GM21390 (cell line): ENCODE measurements around the gene RFX6.
"Not testable (repeated sequence)": the region's sequence is repeated elsewhere in the genome, so short reads cannot be mapped to it uniquely, and the experiment has no call there.

Source experiments
- ATAC-seq: cut with Tn5 transposase; IDR thresholded peaks from one replicate; pipeline ENCODE4 v1.9.1; 2021; ENCODE audit not compliant: unreplicated experiment

The RFX6 gene, protein sequence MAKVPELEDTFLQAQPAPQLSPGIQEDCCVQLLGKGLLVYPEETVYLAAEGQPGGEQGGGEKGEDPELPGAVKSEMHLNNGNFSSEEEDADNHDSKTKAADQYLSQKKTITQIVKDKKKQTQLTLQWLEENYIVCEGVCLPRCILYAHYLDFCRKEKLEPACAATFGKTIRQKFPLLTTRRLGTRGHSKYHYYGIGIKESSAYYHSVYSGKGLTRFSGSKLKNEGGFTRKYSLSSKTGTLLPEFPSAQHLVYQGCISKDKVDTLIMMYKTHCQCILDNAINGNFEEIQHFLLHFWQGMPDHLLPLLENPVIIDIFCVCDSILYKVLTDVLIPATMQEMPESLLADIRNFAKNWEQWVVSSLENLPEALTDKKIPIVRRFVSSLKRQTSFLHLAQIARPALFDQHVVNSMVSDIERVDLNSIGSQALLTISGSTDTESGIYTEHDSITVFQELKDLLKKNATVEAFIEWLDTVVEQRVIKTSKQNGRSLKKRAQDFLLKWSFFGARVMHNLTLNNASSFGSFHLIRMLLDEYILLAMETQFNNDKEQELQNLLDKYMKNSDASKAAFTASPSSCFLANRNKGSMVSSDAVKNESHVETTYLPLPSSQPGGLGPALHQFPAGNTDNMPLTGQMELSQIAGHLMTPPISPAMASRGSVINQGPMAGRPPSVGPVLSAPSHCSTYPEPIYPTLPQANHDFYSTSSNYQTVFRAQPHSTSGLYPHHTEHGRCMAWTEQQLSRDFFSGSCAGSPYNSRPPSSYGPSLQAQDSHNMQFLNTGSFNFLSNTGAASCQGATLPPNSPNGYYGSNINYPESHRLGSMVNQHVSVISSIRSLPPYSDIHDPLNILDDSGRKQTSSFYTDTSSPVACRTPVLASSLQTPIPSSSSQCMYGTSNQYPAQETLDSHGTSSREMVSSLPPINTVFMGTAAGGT

DNA sequence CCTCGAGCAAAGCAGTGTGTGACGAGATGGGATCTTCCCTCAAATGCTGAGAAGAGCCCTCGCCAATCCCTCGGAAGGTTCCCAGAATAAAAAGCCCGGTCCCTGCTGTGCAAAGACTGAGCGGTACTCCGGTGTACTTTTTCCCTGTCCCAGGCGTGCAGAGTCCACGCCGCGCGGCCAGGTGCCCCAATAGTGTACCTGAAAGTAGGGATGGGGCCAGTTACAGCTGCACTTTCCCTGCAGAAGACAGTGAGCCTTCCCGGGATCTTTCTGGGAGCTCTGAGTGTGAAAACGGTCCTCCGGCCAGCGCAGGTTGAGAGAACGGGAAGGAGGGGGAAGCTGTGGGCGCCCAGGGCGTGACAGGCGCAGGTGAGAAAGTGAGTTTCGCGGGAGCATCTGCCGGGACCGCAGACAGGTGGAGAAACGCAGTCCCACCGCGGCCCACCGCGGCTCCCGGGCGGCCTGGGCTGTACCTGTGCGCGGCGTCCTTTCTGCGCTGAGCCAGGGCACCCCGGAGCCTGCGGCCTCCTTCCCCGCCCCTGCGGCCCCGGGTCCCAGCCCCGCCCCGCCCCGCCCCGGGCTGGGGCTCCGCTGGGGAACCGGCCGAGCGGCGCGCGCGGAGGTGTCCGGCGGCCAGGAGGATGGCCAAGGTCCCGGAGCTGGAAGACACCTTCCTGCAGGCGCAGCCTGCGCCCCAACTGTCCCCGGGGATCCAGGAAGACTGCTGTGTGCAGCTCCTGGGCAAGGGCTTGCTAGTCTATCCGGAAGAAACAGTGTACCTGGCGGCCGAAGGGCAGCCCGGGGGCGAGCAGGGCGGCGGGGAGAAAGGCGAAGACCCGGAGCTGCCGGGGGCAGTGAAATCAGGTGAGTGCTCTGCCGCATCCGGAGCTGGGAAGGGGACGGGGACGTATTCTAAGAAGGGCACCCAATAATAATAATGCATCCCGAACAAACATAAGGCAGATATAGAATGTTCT, at the start of gene RFX6:
Gene RFX6 (plus strand): TSS at position 608 of the 977 bp plus-strand sequence. CDS start 34 bp downstream, at position 642.
- ATAC-seq: no peak

DNA sequence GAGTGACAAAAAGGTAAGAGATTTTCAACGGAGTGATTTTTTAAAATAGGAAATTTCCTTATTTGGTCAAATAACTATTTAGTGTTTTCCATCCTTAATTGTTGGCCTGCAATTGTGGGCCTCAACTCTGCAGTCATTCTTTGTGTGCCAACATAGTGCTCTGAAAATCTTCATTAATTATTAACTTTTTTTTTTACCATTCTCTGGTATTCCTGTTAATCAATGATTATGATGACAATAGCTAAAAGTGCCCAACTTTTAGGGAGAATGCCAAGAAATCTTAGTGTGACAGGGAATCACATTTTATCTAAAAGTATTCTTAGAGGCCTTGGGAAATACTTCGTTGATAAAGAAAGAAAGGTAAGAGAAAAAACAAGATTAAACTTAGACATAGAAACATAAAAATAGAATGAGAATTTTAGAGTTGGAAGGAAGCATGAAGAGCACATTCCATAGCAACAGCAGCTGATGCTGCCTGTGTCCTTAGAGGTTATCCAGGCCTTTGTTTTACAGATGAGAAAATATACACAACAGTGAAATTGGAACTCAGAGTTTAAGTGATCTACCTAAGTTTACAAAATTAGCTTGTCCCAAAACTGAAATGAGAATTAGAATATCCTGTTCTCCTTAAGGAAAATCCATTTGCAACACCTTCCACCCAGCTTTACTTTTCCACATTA, 49.3 kb upstream of the RFX6 start:
- no peak for ATAC-seq

DNA sequence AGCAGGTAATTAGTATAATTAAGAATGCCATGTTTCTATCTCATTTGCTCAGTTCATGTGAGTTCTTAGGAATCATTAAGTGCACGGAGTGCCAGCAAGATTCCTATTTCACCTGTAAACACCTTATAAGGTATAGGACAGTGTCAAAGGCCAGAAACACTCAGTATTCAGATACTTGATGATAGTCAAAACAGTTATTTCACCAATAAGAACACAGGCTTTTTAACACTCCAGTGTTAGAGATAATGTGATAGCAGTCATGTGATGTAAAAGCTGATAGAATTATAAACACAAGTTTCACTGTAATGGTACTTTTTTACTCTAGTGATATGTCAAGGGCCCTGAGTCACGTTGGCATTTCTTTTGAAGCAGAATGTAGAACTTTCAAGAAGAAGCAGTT, 48.1 kb upstream of the RFX6 start, which contains the start of gene GPRC6A:
Gene GPRC6A (minus strand): TSS at position 101 of the 400 bp plus-strand sequence. CDS start 70 bp downstream, at position 31.
- ATAC-seq: no peak

DNA sequence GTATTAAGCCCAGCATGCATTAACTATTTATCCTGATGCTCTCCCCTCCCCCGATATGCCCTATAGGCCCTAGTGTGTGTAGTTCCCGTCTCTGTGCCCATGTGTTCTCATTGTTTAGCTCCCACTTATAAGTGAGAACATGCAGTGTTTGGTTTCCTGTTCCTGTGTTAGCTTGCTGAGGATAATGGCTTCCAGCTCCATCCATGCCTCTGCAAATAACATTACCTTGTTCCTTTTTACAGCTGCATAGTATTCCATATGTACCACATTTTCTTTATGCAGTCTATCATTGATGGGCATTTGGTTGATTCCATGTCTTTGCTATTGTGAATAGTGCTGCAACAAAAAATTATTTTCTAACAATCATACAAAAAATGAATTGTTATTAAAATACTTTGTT, 42.5 kb upstream of the RFX6 start:
- not testable (repeated sequence) for ATAC-seq

DNA sequence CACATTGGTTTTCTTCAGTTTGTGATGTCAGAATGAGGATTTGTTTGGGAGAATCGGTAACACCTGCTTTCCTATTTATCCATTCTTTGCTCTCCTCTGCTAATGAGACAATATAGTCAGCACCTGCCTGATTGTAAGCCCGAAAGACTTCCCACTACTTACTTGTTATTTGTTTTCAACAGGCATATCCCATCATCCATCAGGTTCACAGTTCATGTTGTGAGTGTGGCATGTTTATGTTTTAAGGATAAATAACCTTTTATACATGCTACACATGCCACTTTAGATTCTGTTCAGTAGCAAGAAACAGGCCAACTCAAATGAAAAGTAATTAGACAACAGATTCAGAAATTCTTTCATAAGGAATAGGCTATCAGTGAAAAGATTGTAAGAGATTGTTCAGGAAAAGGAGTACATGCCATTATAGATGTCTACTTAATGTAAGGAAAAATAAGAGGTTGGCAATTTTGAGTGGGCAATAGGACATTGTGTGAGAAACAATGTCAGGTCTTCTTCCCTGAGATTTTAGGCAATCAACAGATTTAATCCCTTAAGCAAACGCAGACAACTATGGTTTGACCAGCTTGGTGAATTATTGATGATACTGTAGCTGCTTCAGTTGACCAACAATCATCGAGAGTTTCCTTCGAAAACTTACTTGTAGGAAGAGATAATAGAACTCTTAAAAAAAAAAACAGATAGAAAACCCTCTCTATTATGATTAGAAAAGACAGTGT, 40.3 kb upstream of the RFX6 start:
- ATAC-seq: no peak

DNA sequence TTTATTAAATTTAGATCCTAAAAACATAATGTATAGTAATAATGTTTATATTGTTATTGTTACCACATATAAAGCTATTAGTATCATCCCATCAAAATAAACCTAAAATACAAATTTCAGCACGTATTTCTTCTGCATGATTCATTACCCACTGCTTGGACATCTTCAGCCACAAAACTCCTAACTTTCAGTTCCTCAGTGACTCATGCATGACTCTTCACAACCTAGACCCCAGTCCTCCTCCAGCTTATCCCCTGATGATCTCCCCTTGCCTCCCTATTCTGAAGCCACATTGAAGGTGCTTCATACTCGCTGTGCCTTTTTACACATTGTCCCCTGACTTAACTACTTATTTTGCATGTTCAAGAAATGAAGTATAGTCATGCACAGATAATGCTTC, 37.0 kb upstream of the RFX6 start:
- ATAC-seq: no peak

DNA sequence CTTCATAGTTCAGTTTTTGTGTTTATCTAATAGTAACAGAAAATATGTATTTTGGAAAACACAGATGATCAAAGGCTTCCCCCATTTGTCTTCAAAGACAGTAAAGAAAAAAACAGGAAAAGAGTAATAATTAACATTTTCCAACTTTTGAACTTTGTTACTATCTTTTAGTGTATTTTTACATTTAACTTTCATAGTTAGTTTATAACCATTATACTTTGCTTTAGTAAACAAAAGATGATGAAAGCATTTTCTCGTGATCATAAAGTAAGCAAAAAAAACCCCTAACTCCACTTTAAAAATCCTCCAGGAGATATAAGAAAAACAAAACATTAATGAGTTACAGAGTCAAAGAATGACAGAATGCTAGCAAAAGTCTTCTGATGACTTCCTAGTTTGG, 34.6 kb upstream of the RFX6 start:
- no peak for ATAC-seq

DNA sequence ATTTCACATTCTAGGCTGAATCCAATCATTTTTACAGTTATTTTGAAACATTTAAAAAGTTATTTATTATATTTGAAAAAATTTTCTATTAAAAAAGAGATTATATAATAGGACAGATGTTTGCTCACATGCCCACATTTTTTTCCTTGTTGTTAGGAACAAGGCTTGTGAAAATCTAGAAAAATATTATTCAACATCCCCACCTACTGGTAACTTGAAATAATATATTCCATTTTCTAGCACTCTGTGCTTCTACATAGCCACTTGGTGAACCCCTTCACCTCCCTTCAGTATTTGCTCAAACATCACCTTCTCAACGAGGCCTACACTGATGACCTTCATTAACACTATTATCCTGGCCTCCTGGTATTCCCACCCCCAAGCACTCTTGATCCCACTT, 29.8 kb upstream of the RFX6 start:
- ATAC-seq: no peak

DNA sequence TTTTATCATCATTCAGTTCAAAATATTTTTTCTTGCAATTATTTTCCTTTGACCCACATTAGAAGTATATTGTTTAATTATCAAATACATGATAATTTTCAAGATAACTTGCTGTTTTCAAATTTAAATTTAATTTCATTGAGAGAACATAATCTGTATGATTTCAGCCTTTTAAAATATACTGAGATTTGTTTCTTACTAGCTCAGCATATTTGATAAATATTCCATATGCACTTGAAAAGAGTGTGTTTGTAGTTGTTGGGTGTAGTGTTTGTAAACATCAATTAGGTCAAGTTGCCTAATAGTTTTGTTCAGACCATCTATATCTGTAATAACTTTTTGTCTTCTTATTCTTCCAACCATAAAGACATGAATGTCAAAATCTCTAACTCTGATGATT, 19.0 kb upstream of the RFX6 start:
- ATAC-seq: no peak

DNA sequence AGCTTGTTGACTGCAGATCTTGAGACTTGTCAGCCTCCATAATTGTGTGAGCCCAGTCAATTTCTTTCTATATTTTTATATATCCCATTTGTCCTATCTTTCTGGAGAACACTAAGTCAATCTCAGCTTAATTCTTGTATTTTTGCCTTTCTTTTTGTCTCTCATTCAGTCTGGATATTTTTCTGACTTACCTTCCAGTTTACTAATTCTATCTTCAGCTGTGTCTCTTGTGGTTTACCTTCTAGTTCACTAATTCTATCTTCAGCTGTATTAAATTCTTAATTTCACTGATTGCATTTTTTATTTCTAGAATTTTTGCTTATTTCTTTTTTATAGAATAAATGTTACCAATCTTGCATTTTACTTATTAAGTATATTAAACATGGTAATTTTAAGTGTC, 17.8 kb upstream of the RFX6 start:
- no peak for ATAC-seq

DNA sequence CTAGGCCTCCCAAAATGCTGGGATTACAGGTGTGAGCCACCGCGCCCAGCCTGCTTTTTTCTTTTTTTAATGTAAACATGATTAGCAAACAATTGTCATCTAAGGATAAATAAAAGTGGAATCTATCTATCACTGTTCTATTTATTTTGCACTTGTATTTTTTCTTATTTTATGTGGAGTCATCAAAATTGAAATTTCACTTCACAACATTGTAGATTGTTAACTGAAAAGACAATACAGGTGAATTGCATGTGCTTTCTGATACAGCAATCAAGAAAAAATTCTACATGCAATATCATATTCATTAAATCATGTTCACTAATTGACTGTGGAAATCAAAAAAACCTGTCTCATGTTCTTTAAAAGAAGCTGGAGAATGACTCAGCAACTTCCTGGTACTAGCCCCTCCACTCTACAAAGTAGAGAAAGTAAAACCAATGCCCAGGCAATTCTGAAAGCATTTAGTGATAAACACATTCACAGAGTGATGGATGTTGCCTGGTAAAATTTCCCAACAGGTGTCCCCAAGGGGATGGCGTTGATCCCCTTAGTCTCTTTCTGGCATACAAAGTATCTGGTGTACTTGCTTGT, 10.7 kb upstream of the RFX6 start:
- peak; percentile 83 for ATAC-seq

DNA sequence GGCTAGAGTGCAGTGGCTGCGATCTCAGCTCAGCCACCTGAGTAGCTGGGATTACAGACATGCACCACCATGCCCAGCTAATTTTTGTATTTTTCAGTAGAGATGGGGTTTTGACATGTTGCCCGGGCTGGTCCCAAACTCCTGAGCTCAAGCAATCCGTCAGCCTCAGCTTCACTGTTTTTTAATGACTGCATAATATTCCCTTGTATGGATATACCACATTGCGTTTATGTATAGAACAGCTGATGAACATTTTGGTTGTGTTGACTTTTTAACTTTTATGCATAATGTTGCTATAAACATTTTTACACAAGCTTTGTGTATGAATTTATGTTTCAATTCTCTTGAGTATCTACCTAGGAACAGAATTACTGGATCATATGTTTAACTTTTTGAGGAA, 4.3 kb upstream of the RFX6 start:
- ATAC-seq: no peak

DNA sequence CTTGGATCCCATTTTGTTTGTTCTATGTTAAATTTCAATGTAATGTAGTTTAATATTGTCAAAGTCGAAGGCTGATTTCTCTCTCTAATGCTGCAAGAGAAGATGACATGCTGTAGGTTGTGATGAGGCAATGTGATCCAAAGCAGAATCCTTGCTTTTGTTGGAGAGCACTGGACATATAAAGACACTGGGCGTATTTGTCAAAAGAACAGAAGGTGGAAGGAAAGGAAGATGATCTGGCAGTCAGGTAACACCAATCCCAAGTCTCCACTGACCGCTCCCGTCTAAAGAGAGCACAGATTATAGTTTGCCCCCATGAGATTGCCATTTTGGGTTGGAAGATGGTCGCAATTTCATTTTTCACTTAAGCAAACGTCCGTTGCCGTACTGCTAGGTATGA, 935 bp upstream of the RFX6 start:
- ATAC-seq: no peak

DNA sequence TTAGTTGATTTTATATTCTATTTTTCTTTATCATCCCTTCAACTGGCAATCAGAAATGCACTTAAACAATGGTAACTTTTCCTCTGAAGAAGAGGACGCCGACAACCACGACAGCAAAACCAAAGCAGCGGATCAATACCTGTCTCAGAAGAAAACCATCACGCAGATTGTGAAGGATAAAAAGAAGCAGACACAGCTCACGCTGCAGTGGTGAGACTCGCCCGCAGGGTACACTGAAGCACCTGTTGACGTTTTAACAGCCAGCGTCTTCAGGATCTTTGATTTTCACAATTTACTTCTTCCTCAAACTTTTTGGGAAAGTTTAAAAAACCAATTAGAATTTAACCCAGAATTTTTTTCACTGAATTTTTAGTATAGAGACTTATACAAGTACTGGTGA, 701 bp downstream of the RFX6 start:
- no peak for ATAC-seq

DNA sequence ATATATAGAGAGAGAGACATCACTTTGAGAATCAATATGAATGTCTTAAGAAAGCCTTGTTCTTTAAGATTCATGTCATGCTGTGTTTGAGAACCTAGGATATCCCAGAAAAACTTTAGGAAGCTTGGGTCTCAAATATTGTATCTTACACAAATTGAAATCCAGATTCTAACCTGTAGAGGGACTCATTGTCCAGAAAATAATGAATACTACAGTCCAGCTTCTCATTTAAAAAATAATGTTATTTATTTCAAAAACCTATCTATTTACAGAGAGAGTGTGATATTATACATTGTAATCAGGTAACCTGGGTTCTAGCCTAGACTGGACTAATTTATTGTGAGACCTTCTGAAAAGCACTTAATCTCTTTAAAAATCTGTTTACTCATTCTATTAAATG, 4.2 kb downstream of the RFX6 start:
- ATAC-seq: no peak

DNA sequence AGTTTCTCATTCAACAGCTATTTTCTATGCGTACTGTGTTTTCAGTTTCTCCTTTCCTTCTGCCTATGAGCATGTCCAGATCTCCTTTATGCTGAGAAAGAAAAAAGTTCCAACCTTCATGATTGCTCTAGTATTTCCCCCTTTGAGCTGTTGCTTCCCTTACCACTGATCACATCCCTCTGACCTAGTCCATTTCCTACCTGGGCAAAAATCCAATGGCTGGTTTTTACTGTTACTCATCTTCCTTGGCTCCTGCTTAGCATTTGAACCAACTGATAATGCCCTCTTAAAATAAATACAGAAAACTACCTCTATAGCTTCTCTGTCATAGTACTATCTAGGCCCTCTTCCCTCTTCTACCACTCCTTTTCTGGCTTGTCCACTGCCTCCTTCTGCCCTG, 6.0 kb downstream of the RFX6 start:
- ATAC-seq: no peak

DNA sequence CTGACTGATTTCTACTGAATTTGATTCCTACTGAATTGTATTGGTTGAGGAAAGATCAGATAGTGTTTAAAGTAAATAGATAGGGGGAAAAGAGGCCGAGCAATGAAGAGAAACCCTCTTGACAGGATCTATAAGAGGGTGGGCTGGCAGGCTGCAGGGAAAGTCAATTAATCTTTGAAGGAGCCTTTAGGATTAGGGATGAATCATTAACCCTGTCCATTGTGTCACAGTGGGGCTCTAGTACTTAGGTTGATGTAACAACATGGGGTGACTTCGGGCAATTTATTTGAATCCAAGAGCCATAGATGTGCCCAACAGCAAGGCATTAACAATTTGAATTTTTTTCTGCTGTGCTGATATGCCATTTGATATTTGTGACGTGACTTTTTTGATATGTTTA, 7.5 kb downstream of the RFX6 start:
- no peak for ATAC-seq

DNA sequence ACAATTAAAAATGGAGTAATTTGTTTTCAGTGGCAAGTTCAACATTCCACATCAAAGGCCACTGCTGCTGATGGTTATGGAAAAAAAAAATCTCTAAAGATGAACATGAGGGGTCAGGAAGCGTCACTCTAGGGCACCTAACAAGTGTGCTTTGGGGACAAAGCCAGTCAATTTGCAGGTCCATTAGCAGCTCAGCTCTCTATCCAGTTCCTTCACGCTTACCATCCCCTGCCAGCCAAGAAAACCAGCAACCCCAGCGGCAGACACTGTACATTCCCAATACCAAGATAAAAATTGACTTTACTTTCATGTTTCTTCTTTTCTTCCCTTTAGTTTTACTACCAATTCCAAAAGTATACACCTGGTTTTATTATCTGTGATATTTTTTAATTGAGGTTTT, 10.1 kb downstream of the RFX6 start:
- no peak for ATAC-seq

DNA sequence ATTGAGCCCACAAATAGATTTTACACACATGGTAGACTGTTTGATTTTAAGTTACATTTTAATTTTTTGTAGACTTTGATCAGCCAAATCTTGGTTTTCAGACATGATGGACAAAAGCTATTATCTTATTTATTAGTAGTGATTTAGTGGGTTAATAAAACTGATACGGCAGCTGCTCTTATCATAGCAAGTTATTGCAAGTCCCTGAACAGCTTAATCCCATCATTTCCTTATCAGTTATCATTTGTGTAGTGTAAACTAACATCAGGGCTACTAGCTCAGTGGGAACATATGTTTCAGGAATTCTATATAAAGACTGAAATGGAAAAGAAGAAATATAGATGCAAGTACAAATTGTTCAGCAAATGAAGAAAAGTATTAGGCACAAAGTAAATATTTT, 10.9 kb downstream of the RFX6 start:
- no peak for ATAC-seq
